GM12878 (cell line): Measurements from ENCODE around the gene TEX12. TPM values are rescaled to one million over a fixed set of nuclear protein-coding genes. Genes with fewer than 3 reads are reported as not detected.

Source experiments
- ATAC-seq: fragments of 200-7000 bp; cut with Tn5 transposase; 3 replicates; pipeline ENCODE4 v1.9.1; 2020; ENCODE audit warnings: mild to moderate bottlenecking, moderate library complexity
- BruUV-seq: library from RNA; stranded (reverse); fragments of 400-500 nt; replicated peaks from 2 replicates; lab custom pipeline; 2021; lab: Mats Ljungman, UMichigan
- CTCF ChIA-PET: fragments of 300-600 bp; sonication (Branson Sonifier 250); formaldehyde crosslinking; extraction: SDS; loops from one replicate; lab custom pipeline; 2021; ENCODE audit warnings: inconsistent platforms; lab: Yijun Ruan, JAX
- POLR2A ChIA-PET: fragments of 350-600 bp; formaldehyde crosslinking; extraction: SDS; loops from one replicate; lab custom pipeline; 2021; ENCODE audit warnings: inconsistent platforms; lab: Charles Lee
- RAD21 ChIA-PET: fragments of 300-600 bp; sonication (Branson Sonifier 250); formaldehyde crosslinking; loops from one replicate; lab custom pipeline; 2023; ENCODE audit warnings: antibody characterized with exemption; ENCODE audit not compliant: unreplicated experiment; lab: Charles Lee
- SMC1A ChIA-PET: fragments of 300-600 bp; sonication (Branson Sonifier 250); formaldehyde crosslinking; loops from one replicate; lab custom pipeline; 2023; ENCODE audit not compliant: unreplicated experiment, uncharacterized antibody; lab: Charles Lee
- DNase-seq: peaks from one replicate; pipeline ENCODE4 v3.0.0-alpha.2; 2011; ENCODE audit warnings: low read depth, low spot score
- FAIRE-seq: peaks from 3 replicates; lab custom pipeline; 2011; peaks lifted over from hg19 to GRCh38; lab: Jason Lieb, UNC
- H2AFZ ChIP-seq: 2 replicates; pipeline ENCODE4 v1.6.0; 2011; ENCODE audit warnings: low read depth, low read length, control low read depth; ENCODE audit not compliant: control insufficient read depth
- H3K27ac ChIP-seq: 2 replicates; pipeline ENCODE4 v1.5.1; 2011; ENCODE audit warnings: control low read depth; ENCODE audit not compliant: control insufficient read depth, insufficient read depth
- H3K27me3 ChIP-seq, 2 experiments: replicated peaks in 1 of 2; 2 replicates each; pipeline versions ENCODE4 v1.6.0 to v1.6.1; 2011; ENCODE audit warnings: low read length in 1 of 2; ENCODE audit not compliant: control insufficient read depth in 2 of 2, insufficient read depth in 2 of 2
- H3K36me3 ChIP-seq, 2 experiments: 2 replicates each; pipeline ENCODE4 v1.5.1; 2011; ENCODE audit warnings: low read length in 1 of 2; ENCODE audit not compliant: control insufficient read depth in 2 of 2, insufficient read depth in 2 of 2
- H3K4me1 ChIP-seq: 2 replicates; pipeline ENCODE4 v1.6.1; 2011; ENCODE audit warnings: mild to moderate bottlenecking, low read length, moderate library complexity, mixed read lengths; ENCODE audit not compliant: control insufficient read depth, insufficient read depth
- H3K4me2 ChIP-seq: 2 replicates; pipeline ENCODE4 v1.6.0; 2011; ENCODE audit warnings: control low read depth; ENCODE audit not compliant: control insufficient read depth, insufficient read depth
- H3K4me3 ChIP-seq: fragments of 200-600 bp; sonication (generic); 2 replicates; pipeline ENCODE4 v1.5.1; 2016
- H3K79me2 ChIP-seq: 2 replicates; pipeline ENCODE4 v1.6.0; 2011; ENCODE audit warnings: low read length; ENCODE audit not compliant: control insufficient read depth, insufficient read depth
- H3K9ac ChIP-seq: 2 replicates; pipeline ENCODE4 v1.8.0; 2011; ENCODE audit warnings: low read length, control low read depth, mixed read lengths; ENCODE audit not compliant: control insufficient read depth, insufficient read depth
- H3K9me3 ChIP-seq: replicated peaks from 3 replicates; pipeline ENCODE4 v1.5.1; 2011; ENCODE audit warnings: mild to moderate bottlenecking, low read length; ENCODE audit not compliant: control insufficient read depth, insufficient read depth
- H4K20me1 ChIP-seq: 2 replicates; pipeline ENCODE4 v1.6.0; 2011; ENCODE audit not compliant: control insufficient read depth, insufficient read depth
- ELK1 ChIP-seq: IDR thresholded peaks from 2 replicates; pipeline ENCODE4 v1.6.1; 2012; ENCODE audit warnings: low read depth, low read length, improper control_type of control experiment
- ETV6 ChIP-seq, 2 experiments: fragments of 450-650 bp in 1 of 2; IDR thresholded peaks in 1 of 2; conservative IDR thresholded peaks in 1 of 2; 2 replicates each; pipeline ENCODE4 v1.6.1; 2014; ENCODE audit warnings: antibody characterized with exemption in 1 of 2, borderline replicate concordance in 1 of 2, low read depth in 1 of 2, mild to moderate bottlenecking in 1 of 2, moderate library complexity in 1 of 2
- RELA ChIP-seq: fragments of 450-650 bp; IDR thresholded peaks from 2 replicates; pipeline ENCODE4 v1.8.0; 2014; ENCODE audit warnings: borderline replicate concordance; ENCODE audit not compliant: partially characterized antibody
- SP1 ChIP-seq: IDR thresholded peaks from one replicate; pipeline ENCODE4 v1.6.1; 2011; ENCODE audit warnings: low read depth, low read length
- ZBTB11 ChIP-seq: fragments of 450-650 bp; formaldehyde crosslinking; IDR thresholded peaks from 2 replicates; pipeline ENCODE4 v1.5.0; 2022; ENCODE audit warnings: mild to moderate bottlenecking, missing genetic modification characterization
- WGBS: methylation state at CpG from one replicate; pipeline ENCODE4 v1.1.6; 2016; ENCODE audit warnings: low lambda C conversion rate; ENCODE audit not compliant: insufficient replicate concordance, insufficient coverage; ENCODE audit errors: missing lambda C conversion rate; 5-methylcytosine and 5-hydroxymethylcytosine counted together
- in situ Hi-C: fragments of 300-500 bp; cut with MboI; formaldehyde crosslinking; loops from 9 replicates; pipeline ENCODE4 v1.14.3; 2018; ENCODE audit warnings: mixed read lengths
- intact Hi-C: fragments of 100-400 bp; cut with micrococcal nuclease; formaldehyde crosslinking; loops from one replicate; pipeline ENCODE4 v1.14.2; 2022; ENCODE audit not compliant: unreplicated experiment
- polyA plus RNA-seq, 11 experiments: library from polyadenylated mRNA; depleted of rRNA in 4 of 11; unstranded in 6 of 11; stranded (reverse) in 5 of 11; fragments of >200 nt; fragmentation: Nextera tagmentation in 4 of 11; fragmentation: Illumina TruSeq in 1 of 11; extraction: Ambion mirVana in 4 of 11; extraction: Trizol in 1 of 11; gene quantifications; 1 replicate in 1 of 11; 2 replicates in 10 of 11; pipeline versions ENCODE4 v1.2.1 to v1.2.3, GENCODE V29; 2011 to 2016; ENCODE audit warnings: inconsistent platforms in 2 of 11, missing spikeins in 2 of 11, low read depth in 1 of 11
- total RNA-seq, 4 experiments: library from RNA; depleted of rRNA in 3 of 4; stranded (reverse); fragments of >200 nt in 3 of 4; fragmentation: Illumina TruSeq in 1 of 4; extraction: Trizol in 1 of 4; gene quantifications; 2 replicates each; pipeline versions ENCODE4 v1.2.1 to v1.2.3, GENCODE V29; 2013 to 2021
- TF ChIP-seq, protein P1 (sequence below): IDR thresholded peaks from 2 replicates; pipeline ENCODE4 v1.6.1; 2012; ENCODE audit warnings: low read depth, low read length, improper control_type of control experiment

TEX12 gene
- total and polyA plus RNA-seq, 10 of the 15 experiments (the other 5 are each of a cell fraction or from before 2014, with no cell fraction given), result 0.11 to 1.3 (median 0.40) TPM; not detected in 2

DNA sequence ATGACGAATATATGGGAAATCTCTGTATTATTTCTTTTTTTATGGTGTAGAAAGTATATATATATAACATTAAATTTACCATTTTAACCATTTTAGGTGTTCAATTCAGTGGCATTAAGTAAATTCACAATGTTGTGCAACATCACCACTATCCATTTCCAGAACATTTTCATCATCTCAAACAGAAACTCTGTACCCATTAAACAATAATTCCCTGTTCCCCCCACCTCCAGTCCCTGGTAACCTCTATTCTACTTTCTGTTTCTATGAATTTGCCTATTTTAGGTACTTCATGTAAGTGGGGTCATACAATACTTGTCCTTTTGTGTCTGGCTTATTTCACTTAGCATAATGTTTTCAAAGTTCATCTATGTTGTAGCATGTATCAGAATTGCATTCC, 43.7 kb downstream of the TEX12 start:
- RAD21 ChIA-PET, result no interaction called here
- no peak overlapping the region for H3K9ac ChIP-seq
- H3K4me3 ChIP-seq, result no peak overlapping the region
- no peak for TF ChIP-seq ELK1
- TF ChIP-seq SP1, result no peak
- TF ChIP-seq, protein P1, sequence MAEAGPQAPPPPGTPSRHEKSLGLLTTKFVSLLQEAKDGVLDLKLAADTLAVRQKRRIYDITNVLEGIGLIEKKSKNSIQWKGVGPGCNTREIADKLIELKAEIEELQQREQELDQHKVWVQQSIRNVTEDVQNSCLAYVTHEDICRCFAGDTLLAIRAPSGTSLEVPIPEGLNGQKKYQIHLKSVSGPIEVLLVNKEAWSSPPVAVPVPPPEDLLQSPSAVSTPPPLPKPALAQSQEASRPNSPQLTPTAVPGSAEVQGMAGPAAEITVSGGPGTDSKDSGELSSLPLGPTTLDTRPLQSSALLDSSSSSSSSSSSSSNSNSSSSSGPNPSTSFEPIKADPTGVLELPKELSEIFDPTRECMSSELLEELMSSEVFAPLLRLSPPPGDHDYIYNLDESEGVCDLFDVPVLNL, result no peak
- TF ChIP-seq RELA, result no peak
- TF ChIP-seq ZBTB11, result no peak
- TF ChIP-seq ETV6 (conservative IDR thresholded peaks at IDR 0.05 in 1 of 2, IDR thresholded peaks at IDR 0.05 in 1 of 2; ENCODE audit: borderline replicate concordance in 1 of 2, low read depth in 1 of 2), result no peak
- TF ChIP-seq, all 136 proteins: peak for 0
- H3K36me3 ChIP-seq, result no peaks in the 10 kb centered on the region
- ATAC-seq, result no peak
- no peaks in the 10 kb centered on the region for H3K79me2 ChIP-seq
- 3% methylated on average over 1 of the region's 1 CpG for WGBS
- H3K27ac ChIP-seq, result no peak overlapping the region
- CTCF ChIA-PET, result no interaction called here
- POLR2A ChIA-PET, result no interaction called here
- no peak for FAIRE-seq
- H3K4me1 ChIP-seq, result no peaks in the 10 kb centered on the region
- H3K4me2 ChIP-seq, result no peak overlapping the region
- no peaks in the 10 kb centered on the region for H4K20me1 ChIP-seq
- H3K9me3 ChIP-seq, result no peaks in the 10 kb centered on the region
- intact Hi-C loops (loop anchor here (10.0 kb wide), 1 partner anchor 1324 kb away; no protein-coding TSS in a partner anchor), in situ Hi-C loops (no loop called here)
- SMC1A ChIA-PET, result no interaction called here
- no peak for DNase-seq
- no TSS peak for BruUV-seq
- no peaks in the 10 kb centered on the region for H3K27me3 ChIP-seq
- H2AFZ ChIP-seq, result no peak overlapping the region
